GM12878 (cell line): ENCODE results near the gene VIT. TPM values are rescaled to one million over a fixed set of nuclear protein-coding genes. Genes with fewer than 3 reads are reported as not detected.

Source experiments
- ATAC-seq: fragments of 200-7000 bp; cut with Tn5 transposase; 3 replicates; pipeline ENCODE4 v1.9.1; 2020; ENCODE audit warnings: mild to moderate bottlenecking, moderate library complexity
- BruUV-seq: library from RNA; stranded (reverse); fragments of 400-500 nt; replicated peaks from 2 replicates; lab custom pipeline; 2021; lab: Mats Ljungman, UMichigan
- CTCF ChIA-PET: fragments of 300-600 bp; sonication (Branson Sonifier 250); formaldehyde crosslinking; extraction: SDS; loops from one replicate; lab custom pipeline; 2021; ENCODE audit warnings: inconsistent platforms; lab: Yijun Ruan, JAX
- POLR2A ChIA-PET: fragments of 350-600 bp; formaldehyde crosslinking; extraction: SDS; loops from one replicate; lab custom pipeline; 2021; ENCODE audit warnings: inconsistent platforms; lab: Charles Lee
- RAD21 ChIA-PET: fragments of 300-600 bp; sonication (Branson Sonifier 250); formaldehyde crosslinking; loops from one replicate; lab custom pipeline; 2023; ENCODE audit warnings: antibody characterized with exemption; ENCODE audit not compliant: unreplicated experiment; lab: Charles Lee
- SMC1A ChIA-PET: fragments of 300-600 bp; sonication (Branson Sonifier 250); formaldehyde crosslinking; loops from one replicate; lab custom pipeline; 2023; ENCODE audit not compliant: unreplicated experiment, uncharacterized antibody; lab: Charles Lee
- DNase-seq: peaks from one replicate; pipeline ENCODE4 v3.0.0-alpha.2; 2011; ENCODE audit warnings: low read depth, low spot score
- FAIRE-seq: peaks from 3 replicates; lab custom pipeline; 2011; peaks lifted over from hg19 to GRCh38; lab: Jason Lieb, UNC
- H2AFZ ChIP-seq: 2 replicates; pipeline ENCODE4 v1.6.0; 2011; ENCODE audit warnings: low read depth, low read length, control low read depth; ENCODE audit not compliant: control insufficient read depth
- H3K27ac ChIP-seq: 2 replicates; pipeline ENCODE4 v1.5.1; 2011; ENCODE audit warnings: control low read depth; ENCODE audit not compliant: control insufficient read depth, insufficient read depth
- H3K27me3 ChIP-seq, 2 experiments: replicated peaks in 1 of 2; 2 replicates each; pipeline versions ENCODE4 v1.6.0 to v1.6.1; 2011; ENCODE audit warnings: low read length in 1 of 2; ENCODE audit not compliant: control insufficient read depth in 2 of 2, insufficient read depth in 2 of 2
- H3K36me3 ChIP-seq, 2 experiments: 2 replicates each; pipeline ENCODE4 v1.5.1; 2011; ENCODE audit warnings: low read length in 1 of 2; ENCODE audit not compliant: control insufficient read depth in 2 of 2, insufficient read depth in 2 of 2
- H3K4me1 ChIP-seq: 2 replicates; pipeline ENCODE4 v1.6.1; 2011; ENCODE audit warnings: mild to moderate bottlenecking, low read length, moderate library complexity, mixed read lengths; ENCODE audit not compliant: control insufficient read depth, insufficient read depth
- H3K4me2 ChIP-seq: 2 replicates; pipeline ENCODE4 v1.6.0; 2011; ENCODE audit warnings: control low read depth; ENCODE audit not compliant: control insufficient read depth, insufficient read depth
- H3K4me3 ChIP-seq: fragments of 200-600 bp; sonication (generic); 2 replicates; pipeline ENCODE4 v1.5.1; 2016
- H3K79me2 ChIP-seq: 2 replicates; pipeline ENCODE4 v1.6.0; 2011; ENCODE audit warnings: low read length; ENCODE audit not compliant: control insufficient read depth, insufficient read depth
- H3K9ac ChIP-seq: 2 replicates; pipeline ENCODE4 v1.8.0; 2011; ENCODE audit warnings: low read length, control low read depth, mixed read lengths; ENCODE audit not compliant: control insufficient read depth, insufficient read depth
- H3K9me3 ChIP-seq: replicated peaks from 3 replicates; pipeline ENCODE4 v1.5.1; 2011; ENCODE audit warnings: mild to moderate bottlenecking, low read length; ENCODE audit not compliant: control insufficient read depth, insufficient read depth
- H4K20me1 ChIP-seq: 2 replicates; pipeline ENCODE4 v1.6.0; 2011; ENCODE audit not compliant: control insufficient read depth, insufficient read depth
- CBFB ChIP-seq: IDR thresholded peaks from 2 replicates; pipeline ENCODE4 v1.6.1; 2016; ENCODE audit warnings: antibody characterized with exemption, low read depth
- IRF3 ChIP-seq: fragments of 450-650 bp; IDR thresholded peaks from 2 replicates; pipeline ENCODE4 v1.6.1; 2014; ENCODE audit warnings: mild to moderate bottlenecking
- SUPT20H ChIP-seq: IDR thresholded peaks from 2 replicates; pipeline ENCODE4 v1.6.1; 2011; ENCODE audit warnings: low read depth, mild to moderate bottlenecking, low read length, moderate library complexity, borderline replicate concordance; ENCODE audit not compliant: control insufficient read depth
- WRNIP1 ChIP-seq: IDR thresholded peaks from 2 replicates; pipeline ENCODE4 v1.6.1; 2011; ENCODE audit warnings: low read depth, low read length, improper control_type of control experiment, borderline replicate concordance
- WGBS: methylation state at CpG from one replicate; pipeline ENCODE4 v1.1.6; 2016; ENCODE audit warnings: low lambda C conversion rate; ENCODE audit not compliant: insufficient replicate concordance, insufficient coverage; ENCODE audit errors: missing lambda C conversion rate; 5-methylcytosine and 5-hydroxymethylcytosine counted together
- in situ Hi-C: fragments of 300-500 bp; cut with MboI; formaldehyde crosslinking; loops from 9 replicates; pipeline ENCODE4 v1.14.3; 2018; ENCODE audit warnings: mixed read lengths
- intact Hi-C: fragments of 100-400 bp; cut with micrococcal nuclease; formaldehyde crosslinking; loops from one replicate; pipeline ENCODE4 v1.14.2; 2022; ENCODE audit not compliant: unreplicated experiment
- polyA plus RNA-seq, 11 experiments: library from polyadenylated mRNA; depleted of rRNA in 4 of 11; unstranded in 6 of 11; stranded (reverse) in 5 of 11; fragments of >200 nt; fragmentation: Nextera tagmentation in 4 of 11; fragmentation: Illumina TruSeq in 1 of 11; extraction: Ambion mirVana in 4 of 11; extraction: Trizol in 1 of 11; gene quantifications; 1 replicate in 1 of 11; 2 replicates in 10 of 11; pipeline versions ENCODE4 v1.2.1 to v1.2.3, GENCODE V29; 2011 to 2016; ENCODE audit warnings: inconsistent platforms in 2 of 11, missing spikeins in 2 of 11, low read depth in 1 of 11
- total RNA-seq, 4 experiments: library from RNA; depleted of rRNA in 3 of 4; stranded (reverse); fragments of >200 nt in 3 of 4; fragmentation: Illumina TruSeq in 1 of 4; extraction: Trizol in 1 of 4; gene quantifications; 2 replicates each; pipeline versions ENCODE4 v1.2.1 to v1.2.3, GENCODE V29; 2013 to 2021
- TF ChIP-seq, protein P1 (sequence below): IDR thresholded peaks from 2 replicates; pipeline ENCODE4 v1.6.1; 2011; ENCODE audit warnings: borderline replicate concordance, low read depth, mild to moderate bottlenecking, moderate library complexity, mixed read lengths, low read length; ENCODE audit not compliant: insufficient read depth; ENCODE audit errors: extremely low read length

Gene VIT
- total and polyA plus RNA-seq, 10 of the 15 experiments (the other 5 are each of a cell fraction or from before 2014, with no cell fraction given), result 0.05 to 0.14 TPM; not detected in 8

- ATAC-seq (no peak), DNase-seq (no peak), FAIRE-seq (no peak)
- Histone ChIP-seq H3K9ac (no peak overlapping the region), H4K20me1 (no peaks in the 10 kb centered on the region), H3K4me2 (no peak overlapping the region), H3K4me3 (no peak overlapping the region), H3K79me2 (no peaks in the 10 kb centered on the region), H3K4me1 (no peaks in the 10 kb centered on the region), H3K27ac (no peak overlapping the region), H2AFZ (no peak overlapping the region), H3K9me3 (no peaks in the 10 kb centered on the region), H3K27me3 (peaks cover 0 to 1% of the 10 kb centered on the region in 2 experiments; a peak in 1 of 4 replicates), H3K36me3 (no peaks in the 10 kb centered on the region)
- ChIA-PET RAD21 (no interaction called here), CTCF (interaction anchor here (4.5 kb wide), 1 partner anchor 15 kb away, joined by 24 read pairs; no protein-coding TSS in a partner anchor), SMC1A (no interaction called here), POLR2A (no interaction called here)
- TF ChIP-seq CBFB (no peak), SUPT20H (no peak), WRNIP1 (no peak), IRF3 (no peak)
- TF ChIP-seq, protein P1, sequence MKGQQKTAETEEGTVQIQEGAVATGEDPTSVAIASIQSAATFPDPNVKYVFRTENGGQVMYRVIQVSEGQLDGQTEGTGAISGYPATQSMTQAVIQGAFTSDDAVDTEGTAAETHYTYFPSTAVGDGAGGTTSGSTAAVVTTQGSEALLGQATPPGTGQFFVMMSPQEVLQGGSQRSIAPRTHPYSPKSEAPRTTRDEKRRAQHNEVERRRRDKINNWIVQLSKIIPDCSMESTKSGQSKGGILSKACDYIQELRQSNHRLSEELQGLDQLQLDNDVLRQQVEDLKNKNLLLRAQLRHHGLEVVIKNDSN, result no peak
- intact Hi-C loops (no loop called here), in situ Hi-C loops (no loop called here)
- BruUV-seq, result no TSS peak
- WGBS, result 70% methylated on average over 11 of the region's 11 CpGs
Measured at GRCh38 chr2:36800381-36800780, 103.9 kb downstream of the VIT start.
